Muscle layer of duodenum (tissue), 2 donors: ENCODE data around the gene PPP3CB.

Source experiments
- H3K27ac ChIP-seq: one replicate; pipeline ENCODE4 v1.7.0; 2013; ENCODE audit warnings: mild to moderate bottlenecking, low read length
- H3K27me3 ChIP-seq: one replicate; pipeline ENCODE4 v1.7.0; 2013; ENCODE audit warnings: low read depth, mild to moderate bottlenecking, control low read depth, low read length
- H3K36me3 ChIP-seq, 2 donors: one replicate each; pipeline ENCODE4 v1.7.0; 2013; ENCODE audit warnings: low read length in 2 of 2, control low read depth in 1 of 2, mild to moderate bottlenecking in 1 of 2; ENCODE audit not compliant: insufficient read depth in 2 of 2, control insufficient read depth in 1 of 2
- H3K4me1 ChIP-seq, 2 donors: one replicate each; pipeline ENCODE4 v1.7.0; 2013; ENCODE audit warnings: low read length in 2 of 2, mild to moderate bottlenecking in 2 of 2, control low read depth in 1 of 2, moderate library complexity in 1 of 2; ENCODE audit not compliant: insufficient read depth in 2 of 2, control insufficient read depth in 1 of 2
- H3K4me3 ChIP-seq, 2 donors: one replicate each; pipeline ENCODE4 v1.7.0; 2013; ENCODE audit warnings: low read length in 2 of 2, low read depth in 1 of 2, mild to moderate bottlenecking in 1 of 2
- H3K9me3 ChIP-seq, 2 donors: one replicate each; pipeline ENCODE4 v1.7.0; 2013; ENCODE audit warnings: low read length in 2 of 2, control low read depth in 1 of 2, mild to moderate bottlenecking in 1 of 2; ENCODE audit not compliant: control insufficient read depth in 1 of 2
- donor health status: healthy.

The PPP3CB gene

DNA sequence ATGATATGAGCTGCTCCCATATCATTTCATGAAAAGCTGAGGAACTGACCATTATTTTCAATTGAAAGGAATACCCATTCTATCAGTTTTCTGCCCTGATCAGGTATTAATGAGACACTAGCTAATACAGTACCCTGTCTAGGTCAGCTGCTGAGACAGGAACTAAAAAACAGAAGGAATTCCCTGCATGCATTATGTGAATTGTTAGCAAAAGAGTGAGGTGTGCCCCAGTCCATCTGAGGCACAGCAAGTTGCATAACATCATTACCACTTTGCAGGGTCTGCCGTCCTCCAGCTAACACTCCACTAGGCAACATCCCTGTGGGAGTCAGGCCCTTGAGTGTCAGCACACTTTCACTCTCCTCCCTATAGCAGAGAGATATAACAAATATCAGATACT, 51.4 kb downstream of the PPP3CB start:
- no peaks in the 10 kb centered on the region for H3K27me3 ChIP-seq
- peaks cover 12 to 34% of the 10 kb centered on the region in 2 donors for H3K36me3 ChIP-seq
- H3K4me3 ChIP-seq = no peak overlapping the region
- no peaks in the 10 kb centered on the region for H3K9me3 ChIP-seq
- no peak overlapping the region for H3K27ac ChIP-seq
- H3K4me1 ChIP-seq = no peaks in the 10 kb centered on the region

DNA sequence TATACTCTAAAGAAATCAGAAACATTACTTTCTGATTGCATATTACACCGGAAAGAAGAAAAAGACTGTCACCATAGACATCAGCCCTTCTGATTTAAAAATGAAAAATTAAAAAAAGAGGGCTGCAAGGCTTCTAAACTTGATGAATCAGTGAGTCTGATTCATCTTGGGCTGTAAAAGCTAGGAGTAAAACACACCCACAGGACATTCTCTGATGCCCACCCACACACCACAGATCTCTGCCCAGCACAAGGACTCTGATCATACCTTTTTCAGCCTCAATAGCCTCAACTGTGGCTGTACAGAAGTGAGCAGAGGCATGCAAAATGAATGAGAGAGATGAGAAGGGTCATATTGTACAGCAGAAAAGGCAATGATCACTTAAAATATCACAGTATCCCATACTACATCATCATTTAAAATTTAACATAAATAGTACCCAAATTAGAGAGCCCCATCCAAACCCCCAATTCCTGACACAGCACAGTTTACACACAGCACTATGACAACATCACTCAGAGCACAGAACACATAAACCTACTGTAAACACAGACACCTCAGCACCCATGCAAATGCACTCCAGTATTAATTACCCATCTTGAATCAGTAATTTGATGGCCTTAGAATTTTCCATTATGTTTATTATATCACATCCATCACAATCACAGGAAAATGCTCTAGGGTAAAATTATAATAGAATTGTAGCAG, 56.1 kb downstream of the PPP3CB start:
- no peak overlapping the region for H3K27ac ChIP-seq
- no peaks in the 10 kb centered on the region for H3K27me3 ChIP-seq
- no peak overlapping the region for H3K4me3 ChIP-seq
- H3K9me3 ChIP-seq = no peaks in the 10 kb centered on the region
- peaks cover 23 to 26% of the 10 kb centered on the region in 2 donors for H3K36me3 ChIP-seq
- no peaks in the 10 kb centered on the region for H3K4me1 ChIP-seq

DNA sequence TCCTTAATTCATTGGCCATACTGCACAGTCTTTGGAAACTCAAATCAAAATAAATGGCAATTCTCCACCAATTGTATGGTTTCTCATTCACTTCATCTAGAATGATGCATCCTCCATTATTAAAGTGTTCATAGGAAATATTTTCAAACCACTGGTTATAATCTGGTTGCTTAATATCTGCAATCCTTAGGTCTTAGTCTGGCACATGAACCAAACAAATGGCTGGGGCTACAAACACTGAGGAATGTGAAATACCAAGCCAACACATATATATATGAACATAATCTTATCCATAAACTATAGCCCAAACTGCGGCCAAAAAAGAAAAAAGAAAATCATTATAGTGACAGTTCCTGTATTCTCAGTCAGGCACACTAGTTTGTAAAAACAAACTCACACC, 56.8 kb downstream of the PPP3CB start:
- H3K27me3 ChIP-seq = no peaks in the 10 kb centered on the region
- H3K4me1 ChIP-seq = no peaks in the 10 kb centered on the region
- H3K4me3 ChIP-seq = no peak overlapping the region
- H3K27ac ChIP-seq = no peak overlapping the region
- no peaks in the 10 kb centered on the region for H3K9me3 ChIP-seq
- H3K36me3 ChIP-seq = peaks cover 19 to 20% of the 10 kb centered on the region in 2 donors

DNA sequence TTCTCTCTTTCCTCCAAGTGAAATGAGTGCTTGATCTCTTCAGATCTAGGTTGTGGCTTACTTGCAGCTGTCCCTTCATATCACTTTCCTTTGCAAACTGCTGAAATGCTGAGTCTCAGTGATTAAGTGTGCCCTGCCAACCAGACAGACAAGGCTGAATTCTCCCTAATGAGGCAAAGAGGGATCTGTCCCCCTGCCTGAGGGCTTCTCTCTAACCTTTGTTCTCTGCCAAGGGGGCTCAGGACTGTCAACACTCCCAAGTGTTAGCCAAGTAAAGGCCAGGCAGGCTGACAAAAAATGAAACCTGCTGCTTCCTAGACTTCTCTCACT, 62.3 kb downstream of the PPP3CB start, which contains the start of gene MSS51:
Gene MSS51 (minus strand): TSS at position 24 of the 330 bp plus-strand sequence. CDS start 5,277 bp downstream, outside the sequence.
- H3K36me3 ChIP-seq = peaks cover 10 to 28% of the 10 kb centered on the region in 2 donors
- H3K27ac ChIP-seq = no peak within 1 kb of the TSS
- H3K4me3 ChIP-seq = no peak within 1 kb of the TSS

DNA sequence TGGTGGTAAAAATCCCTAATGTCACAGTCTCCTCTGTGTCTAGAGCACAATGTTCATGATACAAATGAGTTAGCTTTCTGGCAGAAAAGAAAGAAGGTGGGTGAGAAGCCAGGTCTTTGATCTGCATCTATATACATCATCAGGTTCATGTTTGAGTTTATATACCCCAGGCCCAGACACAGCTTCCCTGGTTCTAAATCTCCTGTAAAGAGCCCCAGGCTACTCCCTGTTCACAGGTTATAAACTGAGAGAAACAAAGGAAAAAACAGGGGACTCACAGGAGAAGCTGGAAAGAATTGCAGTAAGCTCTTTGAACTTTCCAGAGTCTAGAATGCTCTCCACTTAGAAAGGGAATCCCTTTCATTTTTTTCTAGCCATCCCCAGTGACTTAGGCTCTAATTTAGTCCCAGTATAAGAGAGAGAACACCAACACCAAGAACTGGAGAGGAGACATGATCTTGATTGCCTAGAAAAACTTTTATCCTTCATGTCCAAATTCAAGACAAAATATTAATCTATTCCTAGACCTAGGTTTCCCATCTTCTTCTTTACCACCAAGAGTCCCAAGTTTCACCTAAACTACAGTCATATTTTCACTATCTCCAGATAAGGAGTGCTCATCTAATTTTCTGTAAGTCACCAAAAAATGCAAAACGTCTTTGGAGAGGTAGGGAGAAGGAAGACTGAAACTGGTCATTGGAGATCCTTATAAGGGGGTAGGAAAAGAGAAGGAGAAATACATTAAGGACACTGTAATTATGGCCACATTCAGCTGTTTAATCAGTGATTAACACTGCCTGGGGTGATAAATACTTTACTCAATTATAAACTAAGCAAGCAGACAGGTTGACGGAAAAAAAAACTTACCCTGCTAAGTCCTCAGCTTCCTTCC, 62.9 kb downstream of the PPP3CB start:
- Histone ChIP-seq H3K27ac (no peak overlapping the region), H3K9me3 (no peaks in the 10 kb centered on the region), H3K4me3 (no peak overlapping the region), H3K4me1 (no peaks in the 10 kb centered on the region), H3K36me3 (peaks cover 13 to 27% of the 10 kb centered on the region in 2 donors), H3K27me3 (no peaks in the 10 kb centered on the region)

More for the DNA sequence above, 62.3 kb downstream of the PPP3CB start, which contains the start of gene MSS51:
- no peaks in the 10 kb centered on the region for H3K4me1 ChIP-seq
- H3K9me3 ChIP-seq = no peaks in the 10 kb centered on the region
- H3K27me3 ChIP-seq = no peaks in the 10 kb centered on the region

DNA sequence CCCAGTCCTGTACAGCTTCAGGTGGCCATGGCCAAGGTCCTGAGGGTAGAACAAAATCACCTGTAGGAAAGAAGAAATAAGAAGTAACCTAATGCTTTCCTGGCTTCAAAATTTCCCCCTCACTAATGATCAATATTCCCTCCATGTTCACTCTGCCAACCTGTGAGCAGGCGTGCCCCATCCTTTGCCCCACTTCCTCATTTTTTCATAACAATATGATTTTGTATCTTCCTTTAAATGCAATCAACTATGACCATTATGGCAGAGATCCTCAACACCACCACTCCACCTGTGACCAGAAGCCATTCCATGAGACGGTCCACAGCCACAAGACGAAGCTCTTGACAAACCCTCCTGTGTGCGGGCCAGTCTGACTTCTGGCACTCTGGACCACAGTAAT, 69.5 kb downstream of the PPP3CB start:
- no peak overlapping the region for H3K27ac ChIP-seq
- no peak overlapping the region for H3K4me3 ChIP-seq
- H3K4me1 ChIP-seq = no peaks in the 10 kb centered on the region
- no peaks in the 10 kb centered on the region for H3K27me3 ChIP-seq
- peaks cover 47 to 54% of the 10 kb centered on the region in 2 donors for H3K36me3 ChIP-seq
- no peaks in the 10 kb centered on the region for H3K9me3 ChIP-seq

DNA sequence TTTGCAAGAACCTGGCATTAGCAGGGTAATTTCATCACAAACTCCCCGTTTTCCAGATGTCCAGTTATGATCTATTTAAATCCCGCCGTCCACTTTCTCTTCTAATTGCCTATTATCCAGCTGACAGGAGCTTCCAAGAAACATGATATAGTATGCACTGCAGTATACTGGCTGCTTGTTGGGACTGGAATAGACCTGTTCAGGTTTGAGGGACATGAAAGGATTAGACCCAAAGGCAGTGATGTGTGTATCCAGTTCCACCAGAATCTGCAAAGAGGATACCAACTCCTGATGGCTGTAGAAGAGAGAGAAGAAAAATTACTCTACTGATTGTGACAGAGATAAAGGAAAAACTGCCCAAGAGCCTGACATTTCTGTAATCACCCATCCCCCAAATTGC, 71.3 kb downstream of the PPP3CB start:
- H3K4me1 ChIP-seq = no peaks in the 10 kb centered on the region
- no peaks in the 10 kb centered on the region for H3K27me3 ChIP-seq
- H3K27ac ChIP-seq = no peak overlapping the region
- peaks cover 47 to 54% of the 10 kb centered on the region in 2 donors for H3K36me3 ChIP-seq
- no peak overlapping the region for H3K4me3 ChIP-seq
- no peaks in the 10 kb centered on the region for H3K9me3 ChIP-seq

DNA sequence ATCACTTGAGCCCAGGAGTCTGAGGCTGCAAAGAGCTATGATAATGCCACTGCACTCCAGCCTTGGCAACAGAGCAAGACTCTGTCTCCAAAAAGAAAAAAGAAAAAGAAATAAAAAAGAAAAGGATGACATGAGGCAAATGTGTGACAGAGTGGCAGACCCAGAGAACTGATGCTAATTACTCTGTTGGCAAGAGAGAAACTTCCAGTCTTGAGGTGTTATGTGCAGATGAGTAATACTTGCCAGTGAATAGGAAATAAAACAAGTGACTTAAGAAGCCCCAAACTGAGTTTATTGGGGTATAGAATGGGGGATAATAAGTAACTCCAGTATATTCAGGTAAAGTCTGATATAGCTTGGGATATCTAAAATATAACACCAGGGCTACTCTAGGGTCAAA, 72.5 kb downstream of the PPP3CB start:
- Histone ChIP-seq H3K4me1 (no peaks in the 10 kb centered on the region), H3K36me3 (peaks cover 47 to 54% of the 10 kb centered on the region in 2 donors), H3K9me3 (no peaks in the 10 kb centered on the region), H3K4me3 (no peak overlapping the region), H3K27me3 (no peaks in the 10 kb centered on the region), H3K27ac (no peak overlapping the region)

DNA sequence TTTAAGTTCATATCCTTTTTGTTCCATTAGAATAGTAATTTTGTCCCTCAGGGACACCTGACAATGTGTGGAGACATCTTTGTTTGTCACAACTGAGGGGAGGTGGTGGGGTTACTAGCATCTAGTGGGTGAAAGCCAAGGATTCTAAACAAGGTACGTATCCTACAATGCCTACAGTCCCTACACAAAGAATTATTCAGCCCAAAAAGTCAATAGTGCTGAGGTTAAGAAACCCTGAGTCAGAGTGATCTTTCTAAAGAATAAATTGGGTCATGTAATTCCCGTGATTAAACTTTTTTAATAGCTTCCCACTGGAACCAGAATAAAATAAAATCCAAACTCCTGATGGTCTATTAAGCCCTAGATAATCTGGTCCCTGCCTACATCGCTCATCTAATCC, 79.3 kb downstream of the PPP3CB start:
- H3K36me3 ChIP-seq = no peaks in the 10 kb centered on the region
- H3K9me3 ChIP-seq = no peaks in the 10 kb centered on the region
- H3K27ac ChIP-seq = no peak overlapping the region
- H3K27me3 ChIP-seq = no peaks in the 10 kb centered on the region
- H3K4me3 ChIP-seq = no peak overlapping the region
- H3K4me1 ChIP-seq = peaks cover 0 to 8% of the 10 kb centered on the region in 2 donors

DNA sequence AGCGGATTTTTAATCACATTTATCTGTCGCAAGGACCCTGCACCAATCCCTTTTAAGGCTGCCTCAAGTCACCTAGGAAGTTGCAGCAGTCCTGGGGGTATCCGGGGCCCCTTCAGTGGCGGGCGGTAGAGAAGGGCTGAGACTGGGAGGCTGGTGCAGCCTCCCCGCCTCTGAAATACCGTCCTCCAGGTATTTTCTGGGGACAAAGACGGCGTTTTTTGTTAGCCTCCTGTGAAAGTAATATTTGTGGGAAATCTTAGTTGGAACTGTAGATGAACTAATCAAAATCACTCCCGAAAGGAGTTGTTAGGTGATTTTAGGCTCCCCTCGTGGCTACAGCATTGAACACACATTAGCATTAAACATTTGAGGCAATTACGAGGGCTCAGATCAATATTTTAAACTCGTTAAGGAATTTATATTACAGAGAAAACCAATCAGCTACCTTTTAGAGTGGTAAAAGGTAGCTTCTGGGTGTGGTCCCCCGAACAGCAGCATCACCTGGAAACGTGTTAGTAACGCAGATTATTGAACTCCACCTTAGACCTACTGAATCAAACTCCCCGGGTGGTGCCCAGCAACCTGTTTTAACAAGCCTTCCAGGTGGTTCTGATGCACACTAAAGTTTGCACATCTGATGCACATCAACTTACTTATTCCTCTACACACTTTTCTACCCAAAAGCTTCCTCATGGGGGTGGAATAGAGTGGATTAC, 81.4 kb downstream of the PPP3CB start:
- peaks cover 0 to 9% of the 10 kb centered on the region in 2 donors for H3K4me1 ChIP-seq
- peak overlapping the region; percentile 88 for H3K27ac ChIP-seq
- H3K9me3 ChIP-seq = no peaks in the 10 kb centered on the region
- H3K36me3 ChIP-seq = no peaks in the 10 kb centered on the region
- peak overlapping the region; percentile 81 to 86 for H3K4me3 ChIP-seq
- H3K27me3 ChIP-seq = no peaks in the 10 kb centered on the region
